GM13977 (cell line): Measurements from ENCODE around the gene CDK11A.
"Not testable (repeated sequence)": the region's sequence is repeated elsewhere in the genome, so short reads cannot be mapped to it uniquely, and the experiment has no call there.

Experiments
- DNase-seq: peaks from one replicate; pipeline ENCODE4 v3.0.0; 2012; ENCODE audit warnings: low spot score
- CTCF ChIP-seq: IDR thresholded peaks from 2 replicates; pipeline ENCODE4 v1.5.1; 2012; ENCODE audit warnings: mild to moderate bottlenecking, control low read depth; ENCODE audit not compliant: insufficient read depth; ENCODE audit errors: extremely low read depth, missing control alignments
- in situ Hi-C: fragments of 300-500 bp; cut with MboI; formaldehyde crosslinking; loops from one replicate; pipeline ENCODE4 v1.12.0; 2022; ENCODE audit warnings: low sequenced_read_pairs, low pct_unique_long_range_greater_than_20kb, mixed read lengths, inconsistent platforms; ENCODE audit not compliant: unreplicated experiment

The CDK11A gene

GRCh38 chr1:1738799-1739337, 14.7 kb upstream of the CDK11A start:
- in situ Hi-C loops, DNase-seq: not testable (repeated sequence)

GRCh38 chr1:1737675-1738590, 13.8 kb upstream of the CDK11A start:
- DNase-seq, in situ Hi-C loops: not testable (repeated sequence)

- TF ChIP-seq CTCF = no peak
- no peak for DNase-seq
- in situ Hi-C loops = no loop called here
Measured at GRCh38 chr1:1732381-1732780, 8.2 kb upstream of the CDK11A start.

GRCh38 chr1:1730870-1731269, 6.7 kb upstream of the CDK11A start:
- TF ChIP-seq CTCF = no peak
- no peak for DNase-seq
- in situ Hi-C loops = no loop called here

- in situ Hi-C loops, DNase-seq: not testable (repeated sequence)
Measured at GRCh38 chr1:1730230-1730629, 6.1 kb upstream of the CDK11A start.

GRCh38 chr1:1729116-1729816, 5.1 kb upstream of the CDK11A start:
- DNase-seq, in situ Hi-C loops: not testable (repeated sequence)

GRCh38 chr1:1728308-1729005, 4.3 kb upstream of the CDK11A start:
- in situ Hi-C loops, DNase-seq: not testable (repeated sequence)

- DNase-seq, in situ Hi-C loops: not testable (repeated sequence)
Measured at GRCh38 chr1:1727131-1727651, 3.0 kb upstream of the CDK11A start.

- DNase-seq, in situ Hi-C loops: not testable (repeated sequence)
Measured at GRCh38 chr1:1726088-1726487, 1.9 kb upstream of the CDK11A start.

GRCh38 chr1:1721201-1721600, 3.0 kb downstream of the CDK11A start:
- no peak for TF ChIP-seq CTCF
- in situ Hi-C loops = loop anchor here (5.0 kb wide), 1 partner anchor 64 kb away; the partner anchor contains the start of gene CDK11B
- DNase-seq = no peak

GRCh38 chr1:1715109-1715883, 8.9 kb downstream of the CDK11A start:
- in situ Hi-C loops, DNase-seq: not testable (repeated sequence)

GRCh38 chr1:1707897-1708296, 16.3 kb downstream of the CDK11A start:
- DNase-seq, in situ Hi-C loops: not testable (repeated sequence)

GRCh38 chr1:1707241-1707640, 16.9 kb downstream of the CDK11A start:
- DNase-seq, in situ Hi-C loops: not testable (repeated sequence)
